ENCODE measurements around the gene CELA2B. TPM values are rescaled to one million over a fixed set of nuclear protein-coding genes. Genes with fewer than 3 reads are reported as not detected.

Gene CELA2B
- total RNA-seq, 1 experiment from 2014 or later, result not detected

GRCh38 chr1:15428815-15429435 is 47.0 kb upstream of the CELA2B start:
- DNase-seq, result no peak
- Mint-ChIP-seq H3K27ac (ENCODE audit: unreplicated experiment) (no peak overlapping the region), H3K36me3 (ENCODE audit: insufficient read depth, unreplicated experiment) (peaks cover 44% of the 10 kb centered on the region), H3K4me3 (ENCODE audit: low read depth, unreplicated experiment) (no peak overlapping the region), H3K9me3 (ENCODE audit: low read depth, unreplicated experiment) (no peaks in the 10 kb centered on the region), H3K27me3 (ENCODE audit: unreplicated experiment) (no peaks in the 10 kb centered on the region), H3K4me1 (ENCODE audit: low read depth, unreplicated experiment) (peaks cover 23% of the 10 kb centered on the region)
- BruUV-seq (replicated peaks), result no TSS peak
- CTCF ChIA-PET, result no interaction called here
- intact Hi-C loops (cut with micrococcal nuclease; ENCODE audit: unreplicated experiment), result no loop called here
- TF ChIP-seq CTCF (IDR thresholded peaks at IDR 0.05; ENCODE audit: unreplicated experiment), result no peak

- no peak for DNase-seq
- Mint-ChIP-seq H3K36me3 (ENCODE audit: insufficient read depth, unreplicated experiment) (peaks cover 36% of the 10 kb centered on the region), H3K27me3 (ENCODE audit: unreplicated experiment) (no peaks in the 10 kb centered on the region), H3K9me3 (ENCODE audit: low read depth, unreplicated experiment) (no peaks in the 10 kb centered on the region), H3K27ac (ENCODE audit: unreplicated experiment) (no peak overlapping the region), H3K4me3 (ENCODE audit: low read depth, unreplicated experiment) (no peak overlapping the region), H3K4me1 (ENCODE audit: low read depth, unreplicated experiment) (peaks cover 15% of the 10 kb centered on the region)
- BruUV-seq (replicated peaks), result no TSS peak
- no peak for TF ChIP-seq CTCF (IDR thresholded peaks at IDR 0.05; ENCODE audit: unreplicated experiment)
- intact Hi-C loops (cut with micrococcal nuclease; ENCODE audit: unreplicated experiment), result no loop called here
- CTCF ChIA-PET, result interaction anchor here (2.6 kb wide), 1 partner anchor 106 kb away, joined by 20 read pairs; no protein-coding TSS in a partner anchor
Observed at GRCh38 chr1:15429701-15430149, 46.2 kb upstream of the CELA2B start.

GRCh38 chr1:15430787-15431570 is 44.9 kb upstream of the CELA2B start:
- DNase-seq, result peak; percentile 74
- H3K4me1 Mint-ChIP-seq (ENCODE audit: low read depth, unreplicated experiment), result peaks cover 9% of the 10 kb centered on the region
- H3K27me3 Mint-ChIP-seq (ENCODE audit: unreplicated experiment), result no peaks in the 10 kb centered on the region
- no TSS peak for BruUV-seq (replicated peaks)
- H3K4me3 Mint-ChIP-seq (ENCODE audit: low read depth, unreplicated experiment), result no peak overlapping the region
- intact Hi-C loops (cut with micrococcal nuclease; ENCODE audit: unreplicated experiment), result loop anchor here (1.0 kb wide), 1 partner anchor 108 kb away; no protein-coding TSS in a partner anchor
- peaks cover 30% of the 10 kb centered on the region for H3K36me3 Mint-ChIP-seq (ENCODE audit: insufficient read depth, unreplicated experiment)
- peak; percentile 92 for TF ChIP-seq CTCF (IDR thresholded peaks at IDR 0.05; ENCODE audit: unreplicated experiment)
- CTCF ChIA-PET, result interaction anchor here (0.5 to 2.6 kb wide), 2 partner anchors 107 to 115 kb away, joined by 5 to 20 read pairs; no protein-coding TSS in a partner anchor
- H3K9me3 Mint-ChIP-seq (ENCODE audit: low read depth, unreplicated experiment), result no peaks in the 10 kb centered on the region
- H3K27ac Mint-ChIP-seq (ENCODE audit: unreplicated experiment), result no peak overlapping the region

- intact Hi-C loops (cut with micrococcal nuclease; ENCODE audit: unreplicated experiment), result loop anchor here (1.0 kb wide), 1 partner anchor 108 kb away; no protein-coding TSS in a partner anchor
- H3K4me3 Mint-ChIP-seq (ENCODE audit: low read depth, unreplicated experiment), result no peak overlapping the region
- no peak for TF ChIP-seq CTCF (IDR thresholded peaks at IDR 0.05; ENCODE audit: unreplicated experiment)
- peaks cover 28% of the 10 kb centered on the region for H3K36me3 Mint-ChIP-seq (ENCODE audit: insufficient read depth, unreplicated experiment)
- no peak for DNase-seq
- H3K27me3 Mint-ChIP-seq (ENCODE audit: unreplicated experiment), result no peaks in the 10 kb centered on the region
- CTCF ChIA-PET, result interaction anchor here (0.5 to 2.6 kb wide), 4 partner anchors 108 to 541 kb away, joined by 3 to 20 read pairs (median 4); no protein-coding TSS in a partner anchor
- H3K4me1 Mint-ChIP-seq (ENCODE audit: low read depth, unreplicated experiment), result peaks cover 3% of the 10 kb centered on the region
- H3K9me3 Mint-ChIP-seq (ENCODE audit: low read depth, unreplicated experiment), result no peaks in the 10 kb centered on the region
- no TSS peak for BruUV-seq (replicated peaks)
- H3K27ac Mint-ChIP-seq (ENCODE audit: unreplicated experiment), result no peak overlapping the region
Observed at GRCh38 chr1:15431571-15431948, 44.3 kb upstream of the CELA2B start.

All from Calu3 (cell line).